HG02870 (cell line): ENCODE data around the gene PDLIM5.

ENCODE experiments used
- ATAC-seq: cut with Tn5 transposase; IDR thresholded peaks from one replicate; pipeline ENCODE4 v1.9.1; 2021; ENCODE audit warnings: mild to moderate bottlenecking, moderate library complexity; ENCODE audit not compliant: unreplicated experiment

Gene PDLIM5

DNA sequence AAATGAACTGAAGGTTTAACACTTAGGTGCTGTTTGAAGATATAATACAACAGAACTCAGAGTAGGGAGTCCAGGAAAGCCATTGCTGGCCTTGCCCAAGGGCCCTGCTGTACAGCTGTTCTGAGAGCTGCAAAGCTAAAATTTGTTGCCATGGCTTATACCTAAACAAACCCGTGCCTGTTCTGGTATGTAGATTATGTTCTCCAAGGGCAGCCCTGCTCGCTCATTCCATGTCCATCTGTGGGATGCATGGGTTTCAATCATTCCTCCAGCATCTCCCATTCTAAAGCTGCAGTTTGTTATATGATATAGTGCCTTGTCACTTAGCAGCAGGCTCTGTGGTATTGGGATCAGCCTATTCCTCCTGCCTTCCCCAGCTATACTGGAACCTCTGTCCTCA is 225.2 kb downstream of the PDLIM5 start:
- ATAC-seq: no peak

- no peak for ATAC-seq
These were observed 227.2 kb downstream of the PDLIM5 start for GRCh38 chr4:94678896-94679295.

DNA sequence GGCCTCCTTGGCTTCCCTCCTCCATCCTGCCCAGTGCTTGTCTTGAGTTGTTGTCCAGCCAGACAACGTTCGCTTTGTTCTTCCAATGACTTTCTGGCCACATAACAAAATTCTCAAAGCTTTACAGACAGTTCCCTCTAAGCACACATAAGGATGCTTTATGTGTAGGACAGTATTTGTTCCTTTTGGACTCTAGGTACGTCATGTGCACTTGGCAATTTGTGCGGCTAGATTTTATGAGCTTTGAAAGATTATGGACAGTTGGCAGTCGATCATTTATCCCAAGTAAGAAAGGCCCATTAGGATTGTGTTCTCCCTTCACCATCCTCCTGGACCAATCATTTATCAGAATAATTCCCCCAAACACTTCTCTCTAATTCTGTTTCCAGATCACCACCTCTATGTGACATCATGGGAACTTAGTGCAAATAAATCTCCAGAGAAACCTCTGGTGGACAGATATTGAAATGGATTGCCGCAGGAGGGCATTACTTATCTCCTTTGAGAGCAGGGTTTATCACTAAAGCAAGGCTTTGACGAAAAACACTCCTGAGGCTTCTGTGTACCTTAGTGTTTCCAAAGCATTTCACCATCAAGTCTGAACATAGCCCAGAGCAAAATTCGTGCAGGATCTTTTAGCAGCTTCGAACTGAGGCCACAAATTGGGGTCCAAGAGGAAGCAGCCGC is 228.6 kb downstream of the PDLIM5 start:
- no peak for ATAC-seq

GRCh38 chr4:94686086-94686485 is 234.3 kb downstream of the PDLIM5 start:
- no peak for ATAC-seq

DNA sequence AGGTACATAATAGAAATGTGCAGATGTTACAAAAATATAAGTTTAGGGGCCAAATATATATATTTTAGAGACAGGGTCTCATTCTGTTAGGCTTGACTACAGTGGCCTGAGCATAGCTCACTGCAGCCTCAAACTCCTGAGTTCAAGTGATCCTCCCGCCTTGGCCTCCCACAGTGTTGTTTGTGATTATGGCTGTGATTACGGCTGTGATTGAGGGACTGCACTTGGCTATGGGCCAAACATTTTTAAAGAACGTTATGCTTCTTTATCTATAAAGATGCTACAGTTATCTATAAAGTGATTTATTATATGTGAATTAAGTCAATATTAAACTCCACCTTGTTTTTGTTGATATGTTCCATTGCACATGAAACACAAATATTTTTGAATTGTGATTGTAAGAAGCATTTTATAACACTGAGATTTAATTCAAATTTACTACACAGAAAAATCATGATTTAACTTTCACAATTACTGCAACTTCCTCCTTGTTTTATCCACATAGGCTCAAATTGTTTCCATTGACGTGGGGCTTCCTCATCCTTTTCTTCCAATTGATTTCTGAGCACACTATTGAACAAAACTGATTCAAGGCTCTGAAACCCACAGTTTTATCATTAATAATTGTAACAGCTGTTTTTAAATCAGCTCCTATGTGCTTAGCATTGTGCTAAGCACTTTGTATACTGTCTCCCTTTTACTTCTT is 237.6 kb downstream of the PDLIM5 start:
- no peak for ATAC-seq

DNA sequence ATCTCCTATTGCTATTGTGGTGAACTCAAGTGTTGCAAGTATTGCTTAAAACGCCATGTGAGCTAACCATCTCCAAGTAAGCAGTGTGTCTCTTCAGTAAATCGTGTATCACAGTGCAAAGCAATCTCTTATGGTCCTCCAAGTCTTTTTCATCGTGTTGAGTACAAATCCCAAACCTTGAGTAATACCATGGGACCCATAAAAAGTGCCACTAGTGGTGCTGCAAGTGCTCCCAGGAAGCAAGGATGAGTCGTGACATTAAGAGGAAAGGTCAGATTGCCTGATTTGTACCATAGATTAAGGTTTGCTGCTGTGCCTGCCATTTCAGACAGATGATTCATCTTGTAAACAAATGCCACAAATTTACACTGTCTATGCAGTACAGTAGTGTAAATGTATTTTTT is 239.1 kb downstream of the PDLIM5 start:
- ATAC-seq: no peak

- no peak for ATAC-seq
These were observed 239.8 kb downstream of the PDLIM5 start for GRCh38 chr4:94691552-94691951.

GRCh38 chr4:94695384-94695783 is 243.6 kb downstream of the PDLIM5 start:
- ATAC-seq: no peak

- ATAC-seq: no peak
These were observed 246.4 kb downstream of the PDLIM5 start for GRCh38 chr4:94698187-94698586.

DNA sequence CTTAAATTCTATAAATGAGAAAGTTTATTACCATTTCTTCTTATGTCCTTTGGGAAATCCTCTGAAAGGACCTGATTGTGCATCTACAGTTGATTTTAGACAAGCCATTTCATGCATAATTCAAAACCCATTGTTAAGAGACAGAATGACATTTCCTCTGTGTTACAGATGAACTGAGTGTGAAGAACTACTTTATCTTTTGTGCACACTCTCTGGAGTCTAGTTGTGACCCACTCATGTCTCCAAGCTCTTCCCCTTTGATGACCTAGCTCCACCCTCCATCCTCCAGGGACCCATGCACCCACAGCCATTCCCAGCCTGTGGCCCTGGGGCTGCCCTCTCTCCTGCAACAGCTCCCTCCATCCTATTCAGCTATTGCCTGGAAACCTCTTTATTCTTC is 248.6 kb downstream of the PDLIM5 start:
- ATAC-seq: no peak

- ATAC-seq: no peak
These were observed 250.0 kb downstream of the PDLIM5 start for GRCh38 chr4:94701631-94702300.

DNA sequence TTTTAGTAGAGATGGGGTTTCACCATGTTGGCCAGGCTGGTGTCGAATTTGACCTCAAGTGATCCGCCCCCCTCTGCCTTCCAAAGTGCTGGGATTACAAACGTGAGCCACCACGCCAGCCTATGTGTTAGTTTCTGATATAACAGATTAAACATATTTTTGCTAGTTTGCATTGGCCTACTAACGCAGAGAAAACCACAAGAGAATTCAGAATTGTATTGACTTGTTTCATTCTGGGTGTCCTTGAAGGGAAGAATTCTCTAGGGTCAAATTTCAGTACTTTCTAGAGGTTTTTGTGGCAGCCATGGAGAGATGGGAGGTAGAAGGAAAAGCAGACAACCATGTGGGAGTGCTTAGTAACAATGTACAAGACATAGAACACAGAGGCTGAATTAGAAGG is 259.9 kb downstream of the PDLIM5 start:
- ATAC-seq: no peak

GRCh38 chr4:94714365-94715160 is 262.8 kb downstream of the PDLIM5 start:
- ATAC-seq: no peak

DNA sequence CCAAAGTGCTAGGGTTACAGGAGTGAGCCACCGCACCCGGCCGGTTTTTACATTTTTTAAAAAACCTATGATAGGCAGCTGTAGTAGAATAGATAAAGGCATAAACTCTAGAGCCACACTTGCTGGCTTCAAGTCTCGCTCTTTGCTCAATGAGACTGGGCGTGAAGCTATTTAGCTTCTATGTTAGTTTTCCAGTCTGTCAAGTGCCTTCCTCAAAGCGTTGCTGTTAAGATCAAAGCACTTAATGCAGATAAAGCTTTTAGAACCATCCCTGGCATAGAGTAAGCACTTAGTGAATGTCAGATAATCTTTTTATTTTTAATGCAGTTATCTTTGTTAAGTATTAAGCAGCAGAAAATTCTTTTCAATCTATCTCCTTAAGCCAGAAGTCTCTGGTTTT is 264.0 kb downstream of the PDLIM5 start:
- ATAC-seq: no peak
